B cell (primary cell): ENCODE data around the gene DNAJC10. TPM values are rescaled to one million over a fixed set of nuclear protein-coding genes. Genes with fewer than 3 reads are reported as not detected.

Source experiments
- ATAC-seq: fragments of 200-7000 bp; cut with Tn5 transposase; one replicate; pipeline ENCODE4 v1.10.0; 2021; ENCODE audit warnings: low read depth, mild to moderate bottlenecking, moderate number of reproducible peaks, moderate library complexity
- CTCF ChIA-PET: fragments of 350-600 bp; sonication (Branson Sonifier 250); formaldehyde crosslinking; loops from one replicate; lab custom pipeline; 2021; ENCODE audit warnings: antibody characterized with exemption, inconsistent platforms; lab: Charles Lee
- POLR2A ChIA-PET: fragments of 350-600 bp; sonication (Branson Sonifier 250); formaldehyde crosslinking; loops from one replicate; lab custom pipeline; 2021; ENCODE audit warnings: antibody characterized with exemption; lab: Charles Lee
- DNase-seq: peaks from one replicate; pipeline ENCODE4 v3.0.0; 2013
- H2AFZ ChIP-seq: 2 replicates; pipeline ENCODE4 v1.6.1; 2012; ENCODE audit warnings: mild to moderate bottlenecking, low read depth, low read length; ENCODE audit not compliant: insufficient read depth, poor library complexity, severe bottlenecking
- H3K27ac ChIP-seq, 2 donors: 1 replicate in 1 of 2; 2 replicates in 1 of 2; pipeline ENCODE4 v1.5.1; 2012 to 2013; ENCODE audit warnings: low read length in 2 of 2, mild to moderate bottlenecking in 2 of 2, moderate library complexity in 1 of 2
- H3K27me3 ChIP-seq, 4 experiments: fragments of 200-600 bp in 1 of 4; sonication (generic) in 1 of 4; replicated peaks in 1 of 4; 1 replicate in 2 of 4; 2 replicates in 2 of 4; pipeline versions ENCODE4 v1.6.1 to v1.7.0; 2013 to 2016; ENCODE audit warnings: low read length in 3 of 4, mild to moderate bottlenecking in 2 of 4, mixed read lengths in 1 of 4, moderate library complexity in 1 of 4; ENCODE audit not compliant: insufficient read depth in 4 of 4, control insufficient read depth in 3 of 4; ENCODE audit errors: control extremely low read depth in 1 of 4
- H3K36me3 ChIP-seq, 2 experiments: replicated peaks in 1 of 2; 1 replicate in 1 of 2; 2 replicates in 1 of 2; pipeline versions ENCODE4 v1.6.1 to v1.7.1; 2013; ENCODE audit warnings: low read length in 1 of 2; ENCODE audit not compliant: insufficient read depth in 2 of 2, control insufficient read depth in 1 of 2; ENCODE audit errors: control extremely low read depth in 1 of 2, extremely low read depth in 1 of 2
- H3K4me1 ChIP-seq, 2 donors: fragments of 200-600 bp in 1 of 2; sonication (generic) in 1 of 2; 1 replicate in 1 of 2; 2 replicates in 1 of 2; pipeline versions ENCODE4 v1.5.1 to v1.6.1; 2013 to 2017; ENCODE audit warnings: low read length in 2 of 2; ENCODE audit not compliant: control insufficient read depth in 2 of 2, insufficient read depth in 2 of 2
- H3K4me2 ChIP-seq: replicated peaks from 2 replicates; pipeline ENCODE3; 2012; ENCODE audit warnings: mild to moderate bottlenecking, low read depth, low read length; ENCODE audit not compliant: poor library complexity, severe bottlenecking
- H3K4me3 ChIP-seq, 5 experiments: fragments of 200-600 bp in 1 of 5; sonication (generic) in 1 of 5; 1 replicate in 3 of 5; 2 replicates in 2 of 5; pipeline versions ENCODE4 v1.5.1 to v1.7.0; 2011 to 2016; ENCODE audit warnings: low read length in 4 of 5, mild to moderate bottlenecking in 4 of 5, low read depth in 2 of 5, control low read depth in 1 of 5, moderate library complexity in 1 of 5; ENCODE audit not compliant: insufficient read depth in 1 of 5; ENCODE audit errors: control extremely low read depth in 1 of 5, extremely low read depth in 1 of 5
- H3K79me2 ChIP-seq: fragments of 200-600 bp; sonication (generic); one replicate; pipeline ENCODE4 v1.6.0; 2016; ENCODE audit warnings: low read length; ENCODE audit not compliant: control insufficient read depth, insufficient read depth
- H3K9ac ChIP-seq: fragments of 200-600 bp; sonication (generic); 2 replicates; pipeline ENCODE4 v1.6.1; 2017; ENCODE audit warnings: mild to moderate bottlenecking, low read length, moderate library complexity
- H3K9me3 ChIP-seq, 3 donors: one replicate each; pipeline versions ENCODE4 v1.6.1 to v1.7.1; 2013; ENCODE audit warnings: low read length in 2 of 3; ENCODE audit not compliant: control insufficient read depth in 2 of 3, insufficient read depth in 1 of 3; ENCODE audit errors: control extremely low read depth in 1 of 3
- H4K20me1 ChIP-seq: 2 replicates; pipeline ENCODE4 v1.6.0; 2012; ENCODE audit warnings: mild to moderate bottlenecking, low read length; ENCODE audit not compliant: insufficient read depth, control insufficient read depth, poor library complexity, severe bottlenecking
- H3K27ac Mint-ChIP-seq: one replicate; pipeline ENCODE4 v1.8.0; 2021; ENCODE audit warnings: mixed read lengths
- H3K27me3 Mint-ChIP-seq: one replicate; pipeline ENCODE4 v1.8.0; 2021; ENCODE audit warnings: mixed read lengths
- H3K4me1 Mint-ChIP-seq: one replicate; pipeline ENCODE4 v1.8.0; 2021; ENCODE audit warnings: mixed read lengths
- H3K4me3 Mint-ChIP-seq: one replicate; pipeline ENCODE4 v1.8.0; 2021; ENCODE audit warnings: mixed read lengths
- H3K9me3 Mint-ChIP-seq: one replicate; pipeline ENCODE4 v1.8.0; 2022; ENCODE audit warnings: mixed read lengths; ENCODE audit not compliant: insufficient read depth
- EZH2 ChIP-seq: IDR thresholded peaks from 2 replicates; pipeline ENCODE4 v1.6.1; 2012; ENCODE audit warnings: borderline replicate concordance, low read depth, mild to moderate bottlenecking, moderate library complexity, low read length; ENCODE audit not compliant: insufficient read depth, poor library complexity, severe bottlenecking
- WGBS: methylation state at CpG from one replicate; pipeline ENCODE4 v1.1.5; 2013; ENCODE audit warnings: missing lambda C conversion rate; ENCODE audit not compliant: insufficient coverage; 5-methylcytosine and 5-hydroxymethylcytosine counted together
- intact Hi-C: fragments of 100-400 bp; cut with micrococcal nuclease; formaldehyde crosslinking; loops from one replicate; pipeline ENCODE4 v1.10.0; 2022
- polyA plus RNA-seq: library from polyadenylated mRNA; depleted of rRNA; stranded (reverse); fragments of >200 nt; gene quantifications from 2 replicates; pipeline ENCODE4 v1.2.3, GENCODE V29; 2012
- total RNA-seq, 2 donors: library from RNA; stranded (reverse); fragments of 120-200 nt in 1 of 2; gene quantifications; 1 replicate in 1 of 2; 2 replicates in 1 of 2; pipeline versions ENCODE4 v1.2.3 to v1.2.4, GENCODE V29; 2013 to 2022
- TF ChIP-seq, protein P1 (sequence below): fragments of 200-600 bp; IDR thresholded peaks from one replicate; pipeline ENCODE4 v1.8.0; 2022; ENCODE audit warnings: antibody characterized with exemption, mild to moderate bottlenecking

DNAJC10 gene
- total and polyA plus RNA-seq, 2 donors (not counting 1 experiment from before 2014, with no cell fraction given) = 41.3 to 115 TPM

DNA sequence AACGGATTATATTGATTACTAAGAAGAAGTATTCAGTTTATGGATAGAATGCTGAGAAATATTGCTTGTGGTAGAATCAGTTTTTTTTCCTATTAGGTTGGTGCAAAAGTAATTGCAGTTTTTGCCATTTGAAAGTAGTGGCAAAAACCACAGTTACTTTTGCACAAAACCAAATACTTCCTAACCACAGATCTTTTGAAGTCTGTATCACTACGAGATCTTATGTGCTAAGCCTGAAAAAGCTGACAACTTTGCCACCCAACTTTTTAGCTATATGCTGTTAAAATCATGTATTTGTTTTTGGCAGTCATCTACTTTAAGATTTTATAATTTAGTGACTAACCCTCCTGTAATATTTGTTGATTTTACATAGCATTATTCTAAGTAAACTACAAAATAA is 24.6 kb downstream of the DNAJC10 start:
- no peak for ATAC-seq
- H3K4me1 ChIP-seq = no peaks in the 10 kb centered on the region
- CTCF ChIA-PET = no interaction called here
- peaks cover 0 to 5% (median 0%) of the 10 kb centered on the region in 3 donors for H3K9me3 ChIP-seq
- no peak overlapping the region for H2AFZ ChIP-seq
- no peak overlapping the region for H3K4me2 ChIP-seq
- peak overlapping the region in 1 of 2 donors; percentile 25 for H3K27ac ChIP-seq
- Mint-ChIP-seq H3K4me3 (no peak overlapping the region), H3K4me1 (no peaks in the 10 kb centered on the region), H3K9me3 (peaks cover 6% of the 10 kb centered on the region), H3K27me3 (no peaks in the 10 kb centered on the region), H3K27ac (no peak overlapping the region)
- no peaks in the 10 kb centered on the region for H4K20me1 ChIP-seq
- no peak overlapping the region for H3K9ac ChIP-seq
- H3K27me3 ChIP-seq = no peaks in the 10 kb centered on the region
- POLR2A ChIA-PET = no interaction called here
- peaks cover 15% of the 10 kb centered on the region for H3K79me2 ChIP-seq
- DNase-seq = no peak
- no peak overlapping the region for H3K4me3 ChIP-seq
- intact Hi-C loops = loop anchor here (5.0 kb wide), 1 partner anchor 73 kb away; no protein-coding TSS in a partner anchor
- peaks cover 27 to 85% of the 10 kb centered on the region in 2 experiments for H3K36me3 ChIP-seq
- 100% methylated on average over 1 of the region's 2 CpGs for WGBS
- no peak for TF ChIP-seq EZH2

DNA sequence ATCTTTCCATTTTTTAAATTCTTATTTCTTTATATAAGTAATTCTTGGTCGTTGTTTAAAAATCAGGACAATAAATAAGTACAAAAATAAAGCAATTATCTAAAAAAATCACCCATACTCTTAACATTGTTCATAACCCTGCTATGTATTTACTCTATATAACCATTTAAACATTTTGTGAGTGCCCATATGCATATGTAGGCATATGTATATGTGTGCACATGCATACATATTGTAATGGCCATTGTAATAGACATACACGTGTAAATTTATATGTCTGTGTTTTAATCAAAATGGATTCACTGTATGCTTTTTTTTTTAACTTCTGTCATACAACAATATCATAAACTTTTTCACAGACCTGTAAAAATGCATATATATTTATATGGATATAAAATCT is 25.6 kb downstream of the DNAJC10 start:
- ChIA-PET POLR2A (no interaction called here), CTCF (no interaction called here)
- TF ChIP-seq EZH2 = no peak
- TF ChIP-seq, protein P1, sequence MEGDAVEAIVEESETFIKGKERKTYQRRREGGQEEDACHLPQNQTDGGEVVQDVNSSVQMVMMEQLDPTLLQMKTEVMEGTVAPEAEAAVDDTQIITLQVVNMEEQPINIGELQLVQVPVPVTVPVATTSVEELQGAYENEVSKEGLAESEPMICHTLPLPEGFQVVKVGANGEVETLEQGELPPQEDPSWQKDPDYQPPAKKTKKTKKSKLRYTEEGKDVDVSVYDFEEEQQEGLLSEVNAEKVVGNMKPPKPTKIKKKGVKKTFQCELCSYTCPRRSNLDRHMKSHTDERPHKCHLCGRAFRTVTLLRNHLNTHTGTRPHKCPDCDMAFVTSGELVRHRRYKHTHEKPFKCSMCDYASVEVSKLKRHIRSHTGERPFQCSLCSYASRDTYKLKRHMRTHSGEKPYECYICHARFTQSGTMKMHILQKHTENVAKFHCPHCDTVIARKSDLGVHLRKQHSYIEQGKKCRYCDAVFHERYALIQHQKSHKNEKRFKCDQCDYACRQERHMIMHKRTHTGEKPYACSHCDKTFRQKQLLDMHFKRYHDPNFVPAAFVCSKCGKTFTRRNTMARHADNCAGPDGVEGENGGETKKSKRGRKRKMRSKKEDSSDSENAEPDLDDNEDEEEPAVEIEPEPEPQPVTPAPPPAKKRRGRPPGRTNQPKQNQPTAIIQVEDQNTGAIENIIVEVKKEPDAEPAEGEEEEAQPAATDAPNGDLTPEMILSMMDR = no peak
- Mint-ChIP-seq H3K4me1 (no peaks in the 10 kb centered on the region), H3K9me3 (peaks cover 6% of the 10 kb centered on the region), H3K27me3 (no peaks in the 10 kb centered on the region), H3K27ac (no peak overlapping the region), H3K4me3 (no peak overlapping the region)
- no peak overlapping the region for H2AFZ ChIP-seq
- peaks cover 15% of the 10 kb centered on the region for H3K79me2 ChIP-seq
- H3K36me3 ChIP-seq = peaks cover 27 to 80% of the 10 kb centered on the region in 2 experiments
- H3K9me3 ChIP-seq = peaks cover 0 to 5% (median 0%) of the 10 kb centered on the region in 3 donors
- ATAC-seq = no peak
- H3K4me2 ChIP-seq = no peak overlapping the region
- H3K4me1 ChIP-seq = no peaks in the 10 kb centered on the region
- no peak overlapping the region for H3K9ac ChIP-seq
- no peak overlapping the region for H3K4me3 ChIP-seq
- H4K20me1 ChIP-seq = no peaks in the 10 kb centered on the region
- no CpG with 5 or more reads among the region's 2 CpGs for WGBS
- no peak overlapping the region for H3K27ac ChIP-seq
- no peak for DNase-seq
- intact Hi-C loops = loop anchor here (5.0 kb wide), 1 partner anchor 74 kb away; no protein-coding TSS in a partner anchor
- H3K27me3 ChIP-seq = no peaks in the 10 kb centered on the region
